Natural killer cell (primary cell): ENCODE measurements around the gene EED. TPM values are rescaled to one million over a fixed set of nuclear protein-coding genes. Genes with fewer than 3 reads are reported as not detected.
"Not testable (repeated sequence)": the region's sequence is repeated elsewhere in the genome, so short reads cannot be mapped to it uniquely, and the experiment has no call there.

Experiments used
- ATAC-seq, 3 donors: fragments of 150-1000 bp in 2 of 3; fragments of 200-7000 bp in 1 of 3; cut with Tn5 transposase; 1 replicate in 1 of 3; 2 replicates in 2 of 3; pipeline ENCODE4 v1.10.0; 2021; ENCODE audit warnings: mild to moderate bottlenecking in 2 of 3, moderate library complexity in 2 of 3
- DNase-seq, 2 donors: peaks; one replicate each; pipeline versions ENCODE4 v3.0.0 to v3.0.0-alpha.2; 2013 to 2021; ENCODE audit warnings: mixed read lengths in 1 of 2
- H3K27ac ChIP-seq: one replicate; pipeline ENCODE4 v1.5.1; 2013; ENCODE audit warnings: mild to moderate bottlenecking, low read length
- H3K27me3 ChIP-seq: one replicate; pipeline ENCODE4 v1.6.1; 2013; ENCODE audit warnings: low read length; ENCODE audit not compliant: control insufficient read depth, insufficient read depth
- H3K36me3 ChIP-seq: one replicate; pipeline ENCODE4 v1.6.1; 2013; ENCODE audit warnings: low read length; ENCODE audit not compliant: control insufficient read depth, insufficient read depth
- H3K4me1 ChIP-seq: one replicate; pipeline ENCODE4 v1.6.1; 2013; ENCODE audit warnings: low read length; ENCODE audit not compliant: control insufficient read depth, insufficient read depth
- H3K4me3 ChIP-seq: one replicate; pipeline ENCODE4 v1.5.1; 2013; ENCODE audit warnings: low read length
- H3K9me3 ChIP-seq: one replicate; pipeline ENCODE4 v1.6.1; 2013; ENCODE audit warnings: low read length; ENCODE audit not compliant: control insufficient read depth, insufficient read depth
- H3K27ac Mint-ChIP-seq, 2 donors: one replicate each; pipeline ENCODE4 v1.8.0; 2022; ENCODE audit warnings: mild to moderate bottlenecking in 2 of 2, mixed read lengths in 2 of 2, moderate library complexity in 1 of 2
- H3K27me3 Mint-ChIP-seq, 2 donors: one replicate each; pipeline ENCODE4 v1.8.0; 2022; ENCODE audit warnings: low read depth in 2 of 2, mixed read lengths in 2 of 2
- H3K36me3 Mint-ChIP-seq: one replicate; pipeline ENCODE4 v1.8.0; 2022; ENCODE audit warnings: mixed read lengths
- H3K4me1 Mint-ChIP-seq, 2 donors: one replicate each; pipeline ENCODE4 v1.8.0; 2022; ENCODE audit warnings: mixed read lengths in 2 of 2
- H3K4me3 Mint-ChIP-seq: one replicate; pipeline ENCODE4 v1.8.0; 2022; ENCODE audit warnings: mild to moderate bottlenecking, moderate library complexity, mixed read lengths
- H3K9me3 Mint-ChIP-seq, 2 donors: one replicate each; pipeline ENCODE4 v1.8.0; 2022; ENCODE audit warnings: mixed read lengths in 2 of 2
- WGBS: methylation state at CpG from one replicate; pipeline ENCODE4 v1.1.7; 2013; ENCODE audit warnings: missing lambda C conversion rate; ENCODE audit not compliant: insufficient coverage; 5-methylcytosine and 5-hydroxymethylcytosine counted together
- intact Hi-C: fragments of 100-400 bp; cut with micrococcal nuclease; formaldehyde crosslinking; loops from one replicate; pipeline ENCODE4 v1.14.2; 2022
- total RNA-seq, 4 donors: library from RNA; stranded (reverse); fragments of 120-200 nt in 1 of 4; gene quantifications; one replicate each; pipeline versions ENCODE4 v1.2.3 to v1.2.4, GENCODE V29; 2013 to 2022
- TF ChIP-seq, protein P1 (sequence below): fragments of 200-600 bp; IDR thresholded peaks from one replicate; pipeline ENCODE4 v1.8.0; 2022; ENCODE audit warnings: antibody characterized with exemption

EED gene
- total RNA-seq, 3 donors from 2014 or later (not counting 1 experiment from before 2014, with no cell fraction given), result 26.0 to 36.9 (median 34.0) TPM

- H3K27me3 Mint-ChIP-seq, result peaks cover 15 to 29% of the 10 kb centered on the region in 2 donors
- DNase-seq (no peak), ATAC-seq (no peak)
- 39% methylated on average over 2 of the region's 7 CpGs for WGBS
- H3K27me3 ChIP-seq, result no peaks in the 10 kb centered on the region
- no peaks in the 10 kb centered on the region for H3K9me3 ChIP-seq
- intact Hi-C loops, result loop anchor here (5.0 kb wide), 1 partner anchor 622 kb away; no protein-coding TSS in a partner anchor
- H3K4me3 ChIP-seq, result no peak overlapping the region
- H3K4me1 Mint-ChIP-seq, result peaks cover 8% of the 10 kb centered on the region in 2 donors
- TF ChIP-seq, protein P1, sequence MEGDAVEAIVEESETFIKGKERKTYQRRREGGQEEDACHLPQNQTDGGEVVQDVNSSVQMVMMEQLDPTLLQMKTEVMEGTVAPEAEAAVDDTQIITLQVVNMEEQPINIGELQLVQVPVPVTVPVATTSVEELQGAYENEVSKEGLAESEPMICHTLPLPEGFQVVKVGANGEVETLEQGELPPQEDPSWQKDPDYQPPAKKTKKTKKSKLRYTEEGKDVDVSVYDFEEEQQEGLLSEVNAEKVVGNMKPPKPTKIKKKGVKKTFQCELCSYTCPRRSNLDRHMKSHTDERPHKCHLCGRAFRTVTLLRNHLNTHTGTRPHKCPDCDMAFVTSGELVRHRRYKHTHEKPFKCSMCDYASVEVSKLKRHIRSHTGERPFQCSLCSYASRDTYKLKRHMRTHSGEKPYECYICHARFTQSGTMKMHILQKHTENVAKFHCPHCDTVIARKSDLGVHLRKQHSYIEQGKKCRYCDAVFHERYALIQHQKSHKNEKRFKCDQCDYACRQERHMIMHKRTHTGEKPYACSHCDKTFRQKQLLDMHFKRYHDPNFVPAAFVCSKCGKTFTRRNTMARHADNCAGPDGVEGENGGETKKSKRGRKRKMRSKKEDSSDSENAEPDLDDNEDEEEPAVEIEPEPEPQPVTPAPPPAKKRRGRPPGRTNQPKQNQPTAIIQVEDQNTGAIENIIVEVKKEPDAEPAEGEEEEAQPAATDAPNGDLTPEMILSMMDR, result no peak
- H3K27ac ChIP-seq, result peak overlapping the region; percentile 34
- H3K4me1 ChIP-seq, result peaks cover 10% of the 10 kb centered on the region
- H3K27ac Mint-ChIP-seq, result no peak overlapping the region
- no peaks in the 10 kb centered on the region for H3K36me3 ChIP-seq
- H3K36me3 Mint-ChIP-seq, result no peaks in the 10 kb centered on the region
- H3K4me3 Mint-ChIP-seq, result no peak overlapping the region
- peaks cover 0 to 2% of the 10 kb centered on the region in 2 donors for H3K9me3 Mint-ChIP-seq
Measured at GRCh38 chr11:86219311-86220193, 25.0 kb upstream of the EED start.

GRCh38 chr11:86220653-86221052 is 23.9 kb upstream of the EED start:
- H3K27me3 ChIP-seq, result no peaks in the 10 kb centered on the region
- H3K4me1 ChIP-seq, result peaks cover 7% of the 10 kb centered on the region
- no peak overlapping the region for H3K27ac ChIP-seq
- H3K4me3 ChIP-seq, result no peak overlapping the region
- WGBS, result 50% methylated on average over 1 of the region's 1 CpG
- TF ChIP-seq, protein P1, result no peak
- H3K27ac Mint-ChIP-seq, result no peak overlapping the region
- no peak overlapping the region for H3K4me3 Mint-ChIP-seq
- H3K9me3 ChIP-seq, result no peaks in the 10 kb centered on the region
- intact Hi-C loops, result no loop called here
- H3K27me3 Mint-ChIP-seq, result peaks cover 19 to 29% of the 10 kb centered on the region in 2 donors
- H3K9me3 Mint-ChIP-seq, result peaks cover 0 to 2% of the 10 kb centered on the region in 2 donors
- no peak for DNase-seq
- H3K36me3 Mint-ChIP-seq, result no peaks in the 10 kb centered on the region
- peaks cover 8% of the 10 kb centered on the region in 2 donors for H3K4me1 Mint-ChIP-seq
- ATAC-seq, result no peak
- H3K36me3 ChIP-seq, result no peaks in the 10 kb centered on the region

DNA sequence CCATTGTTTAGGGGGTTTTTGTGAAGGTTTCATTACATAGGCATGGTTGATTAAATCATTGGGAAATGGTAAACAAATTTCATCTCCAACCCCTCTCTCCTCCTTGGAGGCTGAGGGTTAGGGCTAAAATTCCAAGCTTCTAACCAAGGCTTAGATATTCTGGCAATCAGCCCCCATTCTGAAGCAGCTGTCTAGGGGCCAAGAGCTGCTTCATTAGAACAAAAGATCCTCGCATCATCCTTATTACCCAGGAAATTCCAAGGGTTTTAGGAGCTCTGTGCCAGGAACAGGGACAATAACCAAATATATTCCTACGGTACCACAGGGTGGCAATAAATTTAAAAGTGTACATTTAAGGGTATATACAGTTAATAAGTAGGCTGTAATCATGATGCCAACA is 22.5 kb upstream of the EED start:
- peaks cover 7% of the 10 kb centered on the region for H3K4me1 ChIP-seq
- intact Hi-C loops, result no loop called here
- peaks cover 8% of the 10 kb centered on the region in 2 donors for H3K4me1 Mint-ChIP-seq
- H3K36me3 Mint-ChIP-seq, result no peaks in the 10 kb centered on the region
- H3K9me3 Mint-ChIP-seq, result peaks cover 0 to 2% of the 10 kb centered on the region in 2 donors
- ATAC-seq, result no peak
- H3K27ac ChIP-seq, result no peak overlapping the region
- H3K27me3 ChIP-seq, result no peaks in the 10 kb centered on the region
- H3K4me3 Mint-ChIP-seq, result no peak overlapping the region
- peaks cover 19 to 29% of the 10 kb centered on the region in 2 donors for H3K27me3 Mint-ChIP-seq
- 96% methylated on average over 2 of the region's 2 CpGs for WGBS
- no peaks in the 10 kb centered on the region for H3K36me3 ChIP-seq
- no peak for DNase-seq
- TF ChIP-seq, protein P1, result no peak
- no peak overlapping the region for H3K27ac Mint-ChIP-seq
- H3K9me3 ChIP-seq, result no peaks in the 10 kb centered on the region
- no peak overlapping the region for H3K4me3 ChIP-seq

GRCh38 chr11:86224575-86224974 is 20.0 kb upstream of the EED start:
- H3K9me3 ChIP-seq, H3K4me3 Mint-ChIP-seq, H3K36me3 Mint-ChIP-seq, H3K4me3 ChIP-seq, H3K36me3 ChIP-seq, H3K27ac Mint-ChIP-seq, intact Hi-C loops, H3K4me1 ChIP-seq, H3K4me1 Mint-ChIP-seq, H3K27ac ChIP-seq, H3K9me3 Mint-ChIP-seq, DNase-seq, H3K27me3 ChIP-seq, ATAC-seq: not testable (repeated sequence)
- 55% methylated on average over 4 of the region's 4 CpGs for WGBS
- H3K27me3 Mint-ChIP-seq, result peaks cover 19 to 23% of the 10 kb centered on the region in 2 donors

- H3K36me3 Mint-ChIP-seq, H3K4me3 ChIP-seq, H3K4me3 Mint-ChIP-seq, H3K4me1 Mint-ChIP-seq, H3K4me1 ChIP-seq, H3K36me3 ChIP-seq, H3K27me3 ChIP-seq, H3K27ac Mint-ChIP-seq, DNase-seq, H3K9me3 Mint-ChIP-seq, ATAC-seq, H3K9me3 ChIP-seq, intact Hi-C loops, H3K27ac ChIP-seq: not testable (repeated sequence)
- 100% methylated on average over 3 of the region's 3 CpGs for WGBS
- peaks cover 15 to 18% of the 10 kb centered on the region in 2 donors for H3K27me3 Mint-ChIP-seq
Measured at GRCh38 chr11:86225344-86225743, 19.2 kb upstream of the EED start.
